OCI-LY3 (cell line): ENCODE measurements around the gene DOK5.

Experiments used
- H2AFZ ChIP-seq: fragments of 200-600, 300-600 bp; shearing (Covaris generic); 2 replicates; pipeline ENCODE4 v1.6.0; 2014; ENCODE audit warnings: antibody characterized with exemption, low read depth, low read length
- H3K27ac ChIP-seq: fragments of 200-600, 300-600 bp; sonication (generic); 2 replicates; pipeline ENCODE4 v1.5.1; 2014; ENCODE audit warnings: mild to moderate bottlenecking, low read length, moderate library complexity, mixed read lengths
- H3K27me3 ChIP-seq: fragments of 200-600, 300-600 bp; sonication (generic); 2 replicates; pipeline ENCODE4 v1.6.1; 2014; ENCODE audit warnings: low read depth, low read length, mixed read lengths
- H3K36me3 ChIP-seq: fragments of 200-600, 300-600 bp; sonication (generic); replicated peaks from 2 replicates; pipeline ENCODE3; 2014; ENCODE audit warnings: low read depth, low read length, mixed read lengths
- H3K4me1 ChIP-seq: fragments of 300-600, 200-600 bp; sonication (generic); 2 replicates; pipeline ENCODE4 v1.6.1; 2014; ENCODE audit warnings: low read length, mixed read lengths
- H3K4me2 ChIP-seq: fragments of 200-600, 300-600 bp; sonication (generic); 2 replicates; pipeline ENCODE4 v1.6.1; 2014; ENCODE audit warnings: low read length, mixed read lengths
- H3K4me3 ChIP-seq: fragments of 300-600, 200-600 bp; sonication (generic); 2 replicates; pipeline ENCODE4 v1.5.1; 2014; ENCODE audit warnings: antibody characterized with exemption, mild to moderate bottlenecking, low read length, moderate library complexity
- H3K79me2 ChIP-seq: fragments of 300-600, 200-600 bp; shearing (Covaris generic); 2 replicates; pipeline ENCODE4 v1.6.1; 2014; ENCODE audit warnings: mild to moderate bottlenecking, low read length, mixed read lengths
- H3K9ac ChIP-seq: fragments of 300-600, 200-600 bp; shearing (Covaris generic); 2 replicates; pipeline ENCODE4 v1.6.0; 2014; ENCODE audit warnings: mild to moderate bottlenecking, low read length, moderate library complexity
- H3K9me3 ChIP-seq: fragments of 200-600, 300-600 bp; shearing (Covaris generic); 2 replicates; pipeline ENCODE4 v1.6.1; 2014; ENCODE audit warnings: low read length, mixed read lengths; ENCODE audit not compliant: insufficient read depth
- H4K20me1 ChIP-seq: fragments of 200-600, 300-600 bp; sonication (generic); 2 replicates; pipeline ENCODE4 v1.6.1; 2016; ENCODE audit warnings: low read length, mixed read lengths; ENCODE audit not compliant: insufficient read depth
- CTCF ChIP-seq: fragments of 200-600, 300-600 bp; sonication (generic); IDR thresholded peaks from 2 replicates; pipeline ENCODE4 v1.5.1; 2014; ENCODE audit warnings: antibody characterized with exemption, low read length, low read depth
- EZH2phosphoT487 ChIP-seq: fragments of 200-600 bp; shearing (Covaris generic); IDR thresholded peaks from 2 replicates; pipeline ENCODE4 v1.6.1; 2018; ENCODE audit warnings: antibody characterized with exemption, mixed run types, low read depth

DOK5 gene

DNA sequence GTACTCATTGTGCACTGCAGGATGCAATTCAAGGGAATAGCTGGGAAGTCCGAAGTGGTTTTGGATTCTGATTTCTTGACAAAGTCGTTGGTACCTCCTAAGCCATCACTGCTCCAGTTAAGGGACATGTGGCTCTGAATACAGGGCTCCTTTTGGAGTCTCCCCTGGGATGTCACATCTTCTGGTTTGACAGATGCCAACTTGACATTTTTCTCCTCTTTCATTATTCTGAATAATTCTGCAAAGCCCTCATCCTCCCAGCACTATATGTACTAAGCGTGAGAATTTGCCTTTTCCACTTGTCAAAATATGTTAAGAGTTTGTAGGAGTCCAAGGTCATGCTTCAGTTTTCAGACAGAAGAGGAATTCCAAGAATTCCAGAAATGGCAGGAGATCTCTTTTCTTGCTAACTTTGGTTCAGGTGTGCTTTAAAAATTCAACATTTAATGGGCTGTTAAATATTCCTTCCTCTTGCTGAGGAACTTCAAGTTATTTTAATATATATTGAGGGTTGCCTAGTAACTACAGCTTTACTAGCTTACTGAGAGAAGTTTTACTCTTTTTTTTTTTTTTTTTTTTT lies 38.7 kb downstream of the DOK5 start:
- Histone ChIP-seq H3K27me3 (no peaks in the 10 kb centered on the region), H3K4me2 (no peak overlapping the region), H3K36me3 (no peaks in the 10 kb centered on the region), H3K27ac (no peak overlapping the region), H3K4me1 (no peaks in the 10 kb centered on the region), H2AFZ (no peak overlapping the region), H3K9ac (no peak overlapping the region), H3K79me2 (no peaks in the 10 kb centered on the region), H4K20me1 (no peaks in the 10 kb centered on the region), H3K4me3 (no peak overlapping the region), H3K9me3 (peaks cover 17% of the 10 kb centered on the region; the same call in 1 of the 2 replicates)
- TF ChIP-seq CTCF = no peak
- TF ChIP-seq EZH2phosphoT487 = no peak

GRCh38 chr20:54515793-54516628 lies 40.6 kb downstream of the DOK5 start:
- Histone ChIP-seq H3K9ac (no peak overlapping the region), H3K79me2 (no peaks in the 10 kb centered on the region), H2AFZ (no peak overlapping the region), H3K36me3 (no peaks in the 10 kb centered on the region), H3K4me3 (no peak overlapping the region), H3K27ac (no peak overlapping the region), H3K9me3 (peaks cover 17% of the 10 kb centered on the region; the same call in 1 of the 2 replicates), H3K27me3 (no peaks in the 10 kb centered on the region), H3K4me1 (no peaks in the 10 kb centered on the region), H4K20me1 (no peaks in the 10 kb centered on the region), H3K4me2 (no peak overlapping the region)
- TF ChIP-seq EZH2phosphoT487 (no peak), CTCF (no peak)

- peaks cover 16% of the 10 kb centered on the region; the same call in 1 of the 2 replicates for H3K9me3 ChIP-seq
- H3K4me1 ChIP-seq = no peaks in the 10 kb centered on the region
- no peaks in the 10 kb centered on the region for H3K36me3 ChIP-seq
- TF ChIP-seq CTCF (no peak), EZH2phosphoT487 (no peak)
- H3K9ac ChIP-seq = no peak overlapping the region
- no peak overlapping the region for H3K27ac ChIP-seq
- H2AFZ ChIP-seq = no peak overlapping the region
- H4K20me1 ChIP-seq = no peaks in the 10 kb centered on the region
- H3K4me3 ChIP-seq = no peak overlapping the region
- no peaks in the 10 kb centered on the region for H3K27me3 ChIP-seq
- H3K4me2 ChIP-seq = no peak overlapping the region
- no peaks in the 10 kb centered on the region for H3K79me2 ChIP-seq
These were observed 42.0 kb downstream of the DOK5 start for GRCh38 chr20:54517241-54517975.

DNA sequence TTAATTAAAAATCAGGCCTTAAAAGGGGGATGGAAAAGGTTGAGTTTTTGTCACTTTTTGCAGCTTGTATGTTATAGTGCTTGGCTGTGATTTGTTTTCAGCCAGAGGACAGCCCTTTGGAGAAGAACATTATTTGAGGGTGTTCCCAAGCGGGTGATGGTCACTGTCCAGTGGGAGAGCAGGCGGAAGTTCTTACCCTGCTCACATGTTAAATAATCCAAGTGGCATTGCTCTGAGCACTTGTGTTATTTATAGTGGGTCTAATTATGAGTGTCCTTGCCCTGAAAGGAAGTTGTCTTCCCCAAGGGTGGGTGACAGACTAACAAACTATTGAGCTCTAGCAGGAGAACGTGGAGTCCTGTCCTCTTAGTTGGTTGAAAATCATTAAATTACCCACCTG lies 49.5 kb downstream of the DOK5 start:
- no peaks in the 10 kb centered on the region for H4K20me1 ChIP-seq
- H3K4me1 ChIP-seq = no peaks in the 10 kb centered on the region
- no peak overlapping the region for H2AFZ ChIP-seq
- H3K79me2 ChIP-seq = no peaks in the 10 kb centered on the region
- H3K4me2 ChIP-seq = no peak overlapping the region
- H3K27me3 ChIP-seq = peaks cover 3% of the 10 kb centered on the region; the same call in 1 of the 2 replicates
- no peak overlapping the region for H3K9ac ChIP-seq
- no peaks in the 10 kb centered on the region for H3K36me3 ChIP-seq
- H3K9me3 ChIP-seq = no peaks in the 10 kb centered on the region
- H3K4me3 ChIP-seq = no peak overlapping the region
- H3K27ac ChIP-seq = no peak overlapping the region
- TF ChIP-seq EZH2phosphoT487 (no peak), CTCF (no peak)
